Measurements from ENCODE around the gene TMEM164. TPM values are rescaled to one million over a fixed set of nuclear protein-coding genes. Genes with fewer than 3 reads are reported as not detected.

Gene TMEM164
- total RNA-seq, 1 donor from 2014 or later, result 14.9 TPM

DNA sequence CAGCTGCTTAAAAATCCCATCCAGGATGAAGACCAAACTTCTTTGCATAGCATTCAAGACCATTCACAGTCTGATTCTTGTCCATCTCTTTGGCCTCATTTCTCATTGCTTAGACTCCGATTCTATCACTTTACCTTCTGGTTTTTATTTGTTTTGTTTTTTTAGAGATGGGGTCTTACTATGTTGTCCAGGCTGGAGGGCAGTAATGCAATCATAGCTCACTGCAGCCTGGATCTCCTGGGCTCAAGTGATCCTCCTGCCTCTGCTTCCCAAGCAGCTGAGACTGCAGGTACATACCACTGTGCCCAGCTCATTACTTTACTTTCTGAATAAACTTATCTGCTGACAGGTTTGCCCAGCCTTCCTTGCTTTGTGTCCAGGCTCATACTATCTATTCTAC is 152.8 kb downstream of the TMEM164 start:
- no peaks in the 10 kb centered on the region for H3K9me3 Mint-ChIP-seq
- no peak for DNase-seq
- no peak overlapping the region for H3K4me3 Mint-ChIP-seq
- intact Hi-C loops (cut with micrococcal nuclease), result loop anchor here (1.0 kb wide), 1 partner anchor 253 kb away; no protein-coding TSS in a partner anchor
- no peaks in the 10 kb centered on the region for H3K36me3 Mint-ChIP-seq (ENCODE audit: low read depth)
- H3K27ac Mint-ChIP-seq, result no peak overlapping the region
- H3K27me3 Mint-ChIP-seq, result no peaks in the 10 kb centered on the region
- peaks cover 12% of the 10 kb centered on the region for H3K4me1 Mint-ChIP-seq

- no peaks in the 10 kb centered on the region for H3K36me3 Mint-ChIP-seq (ENCODE audit: low read depth)
- no peak overlapping the region for H3K4me3 Mint-ChIP-seq
- intact Hi-C loops (cut with micrococcal nuclease), result loop anchor here (1.0 kb wide), 1 partner anchor 252 kb away; no protein-coding TSS in a partner anchor
- no peak overlapping the region for H3K27ac Mint-ChIP-seq
- no peaks in the 10 kb centered on the region for H3K9me3 Mint-ChIP-seq
- peak; percentile 57 for DNase-seq
- no peaks in the 10 kb centered on the region for H3K27me3 Mint-ChIP-seq
- H3K4me1 Mint-ChIP-seq, result peaks cover 12% of the 10 kb centered on the region
Observed at GRCh38 chrX:110156167-110156754, 153.3 kb downstream of the TMEM164 start.

- Mint-ChIP-seq H3K27ac (no peak overlapping the region), H3K9me3 (no peaks in the 10 kb centered on the region), H3K27me3 (no peaks in the 10 kb centered on the region), H3K36me3 (ENCODE audit: low read depth) (no peaks in the 10 kb centered on the region), H3K4me1 (peaks cover 12% of the 10 kb centered on the region), H3K4me3 (no peak overlapping the region)
- DNase-seq, result no peak
- intact Hi-C loops (cut with micrococcal nuclease), result no loop called here
Observed at GRCh38 chrX:110157444-110157843, 154.5 kb downstream of the TMEM164 start.

GRCh38 chrX:110159235-110159634 is 156.3 kb downstream of the TMEM164 start:
- Mint-ChIP-seq H3K36me3 (ENCODE audit: low read depth) (no peaks in the 10 kb centered on the region), H3K9me3 (no peaks in the 10 kb centered on the region), H3K27ac (peak overlapping the region; percentile 28), H3K4me1 (peaks cover 12% of the 10 kb centered on the region), H3K27me3 (no peaks in the 10 kb centered on the region), H3K4me3 (no peak overlapping the region)
- intact Hi-C loops (cut with micrococcal nuclease), result no loop called here
- no peak for DNase-seq

DNA sequence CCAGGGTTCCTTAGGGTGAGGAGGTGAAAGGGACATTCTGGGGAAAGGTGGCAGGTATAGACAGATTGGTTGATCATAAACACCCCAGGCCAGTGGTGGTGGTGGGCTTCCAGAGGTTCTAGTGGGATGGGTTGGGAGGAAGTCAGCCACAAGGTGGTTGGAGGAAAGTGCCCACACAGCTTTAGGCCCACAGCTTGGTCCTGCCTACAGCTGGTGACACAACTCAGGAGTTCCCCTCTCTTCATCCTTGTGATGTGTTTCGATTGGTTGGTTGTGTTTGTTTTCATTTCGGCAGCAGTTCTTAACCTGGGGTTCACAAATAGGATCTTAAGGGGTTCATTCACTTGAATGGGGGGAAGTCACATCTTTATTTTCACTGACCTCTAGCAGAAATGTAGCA is 157.0 kb downstream of the TMEM164 start:
- DNase-seq, result no peak
- intact Hi-C loops (cut with micrococcal nuclease), result loop anchor here (1.0 kb wide), 2 partner anchors 248 to 253 kb away; no protein-coding TSS in a partner anchor
- H3K9me3 Mint-ChIP-seq, result no peaks in the 10 kb centered on the region
- no peak overlapping the region for H3K27ac Mint-ChIP-seq
- no peaks in the 10 kb centered on the region for H3K27me3 Mint-ChIP-seq
- no peaks in the 10 kb centered on the region for H3K36me3 Mint-ChIP-seq (ENCODE audit: low read depth)
- peaks cover 12% of the 10 kb centered on the region for H3K4me1 Mint-ChIP-seq
- no peak overlapping the region for H3K4me3 Mint-ChIP-seq

GRCh38 chrX:110161361-110161686 is 158.4 kb downstream of the TMEM164 start:
- H3K4me1 Mint-ChIP-seq, result peaks cover 12% of the 10 kb centered on the region
- H3K36me3 Mint-ChIP-seq (ENCODE audit: low read depth), result no peaks in the 10 kb centered on the region
- no peak overlapping the region for H3K27ac Mint-ChIP-seq
- H3K9me3 Mint-ChIP-seq, result no peaks in the 10 kb centered on the region
- no peak for DNase-seq
- no peaks in the 10 kb centered on the region for H3K27me3 Mint-ChIP-seq
- H3K4me3 Mint-ChIP-seq, result no peak overlapping the region
- intact Hi-C loops (cut with micrococcal nuclease), result no loop called here

- H3K4me3 Mint-ChIP-seq, result no peak overlapping the region
- intact Hi-C loops (cut with micrococcal nuclease), result no loop called here
- H3K27me3 Mint-ChIP-seq, result no peaks in the 10 kb centered on the region
- no peak overlapping the region for H3K27ac Mint-ChIP-seq
- H3K4me1 Mint-ChIP-seq, result peaks cover 12% of the 10 kb centered on the region
- H3K9me3 Mint-ChIP-seq, result no peaks in the 10 kb centered on the region
- no peak for DNase-seq
- H3K36me3 Mint-ChIP-seq (ENCODE audit: low read depth), result no peaks in the 10 kb centered on the region
Observed at GRCh38 chrX:110162131-110162530, 159.2 kb downstream of the TMEM164 start.

DNA sequence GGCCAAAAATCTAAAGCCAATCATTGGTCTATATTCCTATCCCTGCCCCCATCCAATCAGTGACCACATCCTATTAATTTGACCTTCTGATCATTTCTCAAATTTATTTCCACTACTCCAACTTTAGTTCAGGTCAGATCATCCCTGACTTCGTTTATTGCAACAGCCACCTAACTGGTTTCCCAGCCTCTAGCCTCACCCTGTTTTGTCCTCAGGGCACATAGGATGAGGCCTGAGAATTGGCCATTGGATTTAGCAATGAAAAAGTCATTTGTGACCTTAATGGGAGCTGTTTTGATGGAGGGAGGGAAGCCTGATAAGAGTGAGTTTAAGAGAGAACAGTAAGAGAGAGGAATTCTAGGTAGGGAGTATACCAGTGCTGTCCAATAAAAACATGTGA is 160.0 kb downstream of the TMEM164 start:
- Mint-ChIP-seq H3K27ac (no peak overlapping the region), H3K9me3 (no peaks in the 10 kb centered on the region), H3K36me3 (ENCODE audit: low read depth) (no peaks in the 10 kb centered on the region), H3K4me1 (peaks cover 12% of the 10 kb centered on the region), H3K27me3 (no peaks in the 10 kb centered on the region), H3K4me3 (no peak overlapping the region)
- intact Hi-C loops (cut with micrococcal nuclease), result no loop called here
- DNase-seq, result no peak

DNA sequence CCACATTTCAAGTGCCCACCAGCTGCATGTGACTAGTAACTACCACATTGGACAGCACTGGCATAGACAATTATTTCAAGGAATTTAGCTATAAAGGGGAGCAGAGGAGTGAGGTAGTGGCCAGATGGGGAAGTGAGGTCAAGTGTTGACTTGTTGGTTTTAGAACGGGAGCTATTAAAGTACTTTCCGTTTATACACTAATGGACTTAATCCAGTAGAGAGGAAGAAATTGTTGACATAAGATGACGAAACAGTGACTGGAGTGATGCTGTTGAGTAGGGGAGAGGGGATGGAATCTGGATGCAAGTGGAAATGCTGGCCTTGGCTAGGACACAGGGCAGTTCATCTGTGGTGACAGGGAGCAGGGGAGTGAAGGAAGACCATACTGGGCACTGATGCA is 160.6 kb downstream of the TMEM164 start:
- Mint-ChIP-seq H3K27ac (no peak overlapping the region), H3K36me3 (ENCODE audit: low read depth) (no peaks in the 10 kb centered on the region), H3K4me1 (peaks cover 12% of the 10 kb centered on the region), H3K9me3 (no peaks in the 10 kb centered on the region), H3K4me3 (no peak overlapping the region), H3K27me3 (no peaks in the 10 kb centered on the region)
- intact Hi-C loops (cut with micrococcal nuclease), result no loop called here
- no peak for DNase-seq

- intact Hi-C loops (cut with micrococcal nuclease), result loop anchor here (5.0 kb wide), 1 partner anchor 149 kb away; the partner anchor contains the start of gene AMMECR1
- H3K4me3 Mint-ChIP-seq, result no peak overlapping the region
- H3K4me1 Mint-ChIP-seq, result peaks cover 2% of the 10 kb centered on the region
Observed at GRCh38 chrX:110167952-110168451, 165.1 kb downstream of the TMEM164 start.

GRCh38 chrX:110168585-110168984 is 165.7 kb downstream of the TMEM164 start:
- H3K27me3 Mint-ChIP-seq, result no peaks in the 10 kb centered on the region
- H3K36me3 Mint-ChIP-seq (ENCODE audit: low read depth), result peaks cover 4% of the 10 kb centered on the region
- peaks cover 2% of the 10 kb centered on the region for H3K4me1 Mint-ChIP-seq
- no peak overlapping the region for H3K27ac Mint-ChIP-seq
- no peak overlapping the region for H3K4me3 Mint-ChIP-seq
- no peak for DNase-seq
- H3K9me3 Mint-ChIP-seq, result no peaks in the 10 kb centered on the region
- intact Hi-C loops (cut with micrococcal nuclease), result loop anchor here (5.0 kb wide), 1 partner anchor 149 kb away; the partner anchor contains the start of gene AMMECR1

More at GRCh38 chrX:110167952-110168451, 165.1 kb downstream of the TMEM164 start:
- Mint-ChIP-seq H3K36me3 (ENCODE audit: low read depth) (peaks cover 3% of the 10 kb centered on the region), H3K27me3 (no peaks in the 10 kb centered on the region), H3K27ac (no peak overlapping the region), H3K9me3 (no peaks in the 10 kb centered on the region)
- peak; percentile 80 for DNase-seq

DNA sequence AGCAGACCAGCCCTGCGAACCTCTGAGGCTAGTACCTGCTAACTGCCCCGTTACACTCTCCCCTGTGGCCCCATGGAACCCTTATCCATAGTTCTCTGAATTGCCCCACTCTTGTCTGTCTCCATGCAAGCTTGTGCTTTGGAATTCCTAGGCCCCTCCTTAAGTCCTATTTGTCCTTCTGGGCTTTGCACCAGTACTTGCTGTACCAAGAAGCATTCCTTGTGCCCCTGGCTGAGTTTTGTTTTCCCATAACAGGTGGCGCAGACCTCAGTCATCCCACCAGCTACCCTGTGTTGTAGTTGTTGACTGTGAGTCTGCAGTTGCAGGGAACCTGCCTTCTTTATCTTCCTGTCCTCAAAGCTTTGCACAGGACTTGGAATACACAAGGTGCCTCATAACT is 167.1 kb downstream of the TMEM164 start:
- DNase-seq, result no peak
- Mint-ChIP-seq H3K4me1 (peaks cover 2% of the 10 kb centered on the region), H3K27me3 (no peaks in the 10 kb centered on the region), H3K27ac (no peak overlapping the region), H3K9me3 (no peaks in the 10 kb centered on the region), H3K4me3 (no peak overlapping the region), H3K36me3 (ENCODE audit: low read depth) (peaks cover 8% of the 10 kb centered on the region)
- intact Hi-C loops (cut with micrococcal nuclease), result no loop called here

DNA sequence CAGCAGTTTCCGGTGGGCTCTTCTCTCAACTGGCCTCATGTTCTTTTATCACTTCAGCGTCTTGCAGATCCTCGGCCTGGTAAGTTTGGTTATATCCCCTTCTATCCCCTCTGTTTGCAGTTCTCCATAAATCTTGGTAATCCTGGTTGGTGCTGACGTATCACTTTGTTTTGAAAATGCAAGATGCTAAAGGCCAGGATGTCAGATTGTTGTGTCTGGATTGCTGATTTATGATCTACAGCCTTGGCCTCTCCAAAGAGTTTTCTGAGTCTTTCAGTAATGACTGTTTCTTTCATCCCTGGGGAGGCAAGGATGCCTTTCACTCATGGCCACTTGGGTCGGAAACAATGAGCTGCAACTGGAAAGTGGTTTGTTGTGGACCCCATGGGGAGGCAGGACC is 168.5 kb downstream of the TMEM164 start:
- Mint-ChIP-seq H3K27me3 (no peaks in the 10 kb centered on the region), H3K4me1 (peaks cover 2% of the 10 kb centered on the region), H3K27ac (no peak overlapping the region), H3K9me3 (no peaks in the 10 kb centered on the region), H3K36me3 (ENCODE audit: low read depth) (peaks cover 10% of the 10 kb centered on the region), H3K4me3 (no peak overlapping the region)
- intact Hi-C loops (cut with micrococcal nuclease), result no loop called here
- DNase-seq, result no peak

DNA sequence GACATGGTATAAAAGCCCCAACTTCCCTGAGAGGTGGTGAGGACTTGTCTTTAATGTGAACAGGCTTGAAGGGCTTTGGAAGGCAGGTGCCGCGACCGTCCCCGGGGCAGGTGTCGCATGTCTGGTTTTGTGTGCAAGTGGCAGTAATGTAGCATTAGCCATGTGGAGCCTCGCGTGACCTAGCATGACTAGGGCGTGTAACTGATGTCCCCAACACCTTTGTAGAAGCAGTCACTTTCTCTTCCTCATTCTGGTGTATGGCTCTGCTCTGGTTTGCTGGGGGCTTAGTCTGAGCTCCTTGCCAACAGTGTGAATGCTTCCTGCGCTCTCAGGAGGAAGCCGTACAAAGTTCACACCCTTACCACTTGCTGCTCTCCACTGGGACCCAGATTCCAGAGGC is 169.3 kb downstream of the TMEM164 start:
- no peaks in the 10 kb centered on the region for H3K9me3 Mint-ChIP-seq
- intact Hi-C loops (cut with micrococcal nuclease), result no loop called here
- peaks cover 2% of the 10 kb centered on the region for H3K4me1 Mint-ChIP-seq
- H3K4me3 Mint-ChIP-seq, result no peak overlapping the region
- no peak for DNase-seq
- peaks cover 10% of the 10 kb centered on the region for H3K36me3 Mint-ChIP-seq (ENCODE audit: low read depth)
- H3K27me3 Mint-ChIP-seq, result no peaks in the 10 kb centered on the region
- peak overlapping the region; percentile 11 for H3K27ac Mint-ChIP-seq

Measured in activated CD4-positive, alpha-beta T cell treated with anti-CD3 and anti-CD28 coated beads, Interleukin-2, amount 10 ng/mL, durations not matched to agents 24 days and 14 days (primary cell).